Prostate gland (tissue), 2 donors: ENCODE data around the gene NGFR.

Experiments
- CTCF ChIP-seq, 4 experiments: fragments of 200-600 bp in 2 of 4; fragments of 450-650 bp in 2 of 4; sonication (generic) in 2 of 4; IDR thresholded peaks; 1 replicate in 3 of 4; 2 replicates in 1 of 4; pipeline ENCODE4 v1.5.1; 2016 to 2019; ENCODE audit warnings: antibody characterized with exemption in 4 of 4, mild to moderate bottlenecking in 2 of 4, moderate library complexity in 2 of 4
- POLR2A ChIP-seq: fragments of 450-650 bp; IDR thresholded peaks from one replicate; pipeline ENCODE4 v1.6.1; 2016; ENCODE audit warnings: antibody characterized with exemption, mild to moderate bottlenecking
- POLR2AphosphoS5 ChIP-seq: sonication (generic); formaldehyde crosslinking; IDR thresholded peaks from one replicate; pipeline ENCODE4 v1.6.1; 2017; ENCODE audit warnings: antibody characterized with exemption

DNA sequence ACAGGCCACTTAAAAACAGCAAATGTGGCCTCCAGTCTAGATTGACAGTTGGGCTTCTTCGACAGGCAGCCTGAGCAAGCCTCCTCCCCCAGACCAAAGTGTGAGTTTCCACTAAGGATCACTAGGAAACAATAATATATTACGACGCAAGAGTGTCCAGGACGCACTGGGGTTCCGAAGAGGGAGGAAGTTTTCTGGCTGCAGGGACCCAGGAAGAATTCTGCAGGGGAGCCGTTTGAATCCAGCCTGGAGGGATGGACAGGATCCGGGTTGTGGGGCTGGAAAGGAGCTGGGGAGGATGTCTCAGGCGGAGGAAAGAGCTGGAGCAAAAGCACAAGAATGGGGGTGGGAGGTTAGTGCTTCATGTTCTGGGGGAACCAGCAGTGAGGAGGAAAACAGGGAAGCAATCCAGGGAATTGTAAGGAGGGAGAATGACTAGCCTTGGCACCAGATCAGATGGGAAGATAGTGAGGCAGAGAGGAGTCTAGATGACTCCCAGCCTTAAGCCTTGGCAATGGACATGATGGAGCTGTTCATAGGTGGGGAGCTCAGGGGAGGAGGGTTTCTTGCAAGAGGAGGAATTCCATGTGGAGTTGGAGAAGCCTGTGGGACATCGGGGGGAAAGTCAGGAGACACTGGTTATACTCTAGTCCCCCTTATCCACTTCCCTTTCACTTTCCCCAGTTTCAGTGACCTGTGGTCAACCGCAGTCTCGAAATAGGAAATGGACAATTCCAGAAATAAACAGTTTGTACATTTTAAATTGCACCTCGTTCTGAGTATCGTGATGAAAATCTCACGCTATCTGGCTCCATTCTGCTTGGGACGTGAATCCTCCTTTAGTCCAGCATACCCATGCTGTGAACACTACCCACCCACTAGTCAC lies 26.6 kb downstream of the NGFR start:
- TF ChIP-seq POLR2A (no peak), CTCF (IDR thresholded peaks at IDR 0.05) (no peak), POLR2AphosphoS5 (no peak)
